HG02763 (cell line): ENCODE measurements around the gene CSNK2A2.

Experiments
- ATAC-seq: cut with Tn5 transposase; IDR thresholded peaks from one replicate; pipeline ENCODE4 v1.9.1; 2021; ENCODE audit warnings: mild to moderate bottlenecking, moderate library complexity; ENCODE audit not compliant: unreplicated experiment

The CSNK2A2 gene

DNA sequence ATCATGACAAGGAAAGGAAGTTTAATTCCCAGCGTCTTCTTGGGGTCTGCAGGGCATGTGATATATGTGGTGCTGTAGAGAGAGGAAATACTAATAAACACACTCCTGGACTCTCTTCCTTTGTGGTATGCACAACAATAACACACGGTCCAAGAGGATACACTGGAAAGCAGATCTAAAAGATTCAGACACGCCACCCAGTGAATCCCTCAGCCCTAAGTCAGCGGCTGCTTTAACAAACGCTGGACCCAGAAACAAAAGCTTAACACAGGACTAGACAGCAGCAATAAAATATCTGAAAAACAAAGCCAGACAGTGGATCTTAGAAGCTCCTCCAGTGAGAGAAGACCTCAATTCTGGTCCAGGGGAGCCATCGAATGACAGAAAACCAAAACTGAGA, 81.8 kb downstream of the CSNK2A2 start:
- no peak for ATAC-seq

DNA sequence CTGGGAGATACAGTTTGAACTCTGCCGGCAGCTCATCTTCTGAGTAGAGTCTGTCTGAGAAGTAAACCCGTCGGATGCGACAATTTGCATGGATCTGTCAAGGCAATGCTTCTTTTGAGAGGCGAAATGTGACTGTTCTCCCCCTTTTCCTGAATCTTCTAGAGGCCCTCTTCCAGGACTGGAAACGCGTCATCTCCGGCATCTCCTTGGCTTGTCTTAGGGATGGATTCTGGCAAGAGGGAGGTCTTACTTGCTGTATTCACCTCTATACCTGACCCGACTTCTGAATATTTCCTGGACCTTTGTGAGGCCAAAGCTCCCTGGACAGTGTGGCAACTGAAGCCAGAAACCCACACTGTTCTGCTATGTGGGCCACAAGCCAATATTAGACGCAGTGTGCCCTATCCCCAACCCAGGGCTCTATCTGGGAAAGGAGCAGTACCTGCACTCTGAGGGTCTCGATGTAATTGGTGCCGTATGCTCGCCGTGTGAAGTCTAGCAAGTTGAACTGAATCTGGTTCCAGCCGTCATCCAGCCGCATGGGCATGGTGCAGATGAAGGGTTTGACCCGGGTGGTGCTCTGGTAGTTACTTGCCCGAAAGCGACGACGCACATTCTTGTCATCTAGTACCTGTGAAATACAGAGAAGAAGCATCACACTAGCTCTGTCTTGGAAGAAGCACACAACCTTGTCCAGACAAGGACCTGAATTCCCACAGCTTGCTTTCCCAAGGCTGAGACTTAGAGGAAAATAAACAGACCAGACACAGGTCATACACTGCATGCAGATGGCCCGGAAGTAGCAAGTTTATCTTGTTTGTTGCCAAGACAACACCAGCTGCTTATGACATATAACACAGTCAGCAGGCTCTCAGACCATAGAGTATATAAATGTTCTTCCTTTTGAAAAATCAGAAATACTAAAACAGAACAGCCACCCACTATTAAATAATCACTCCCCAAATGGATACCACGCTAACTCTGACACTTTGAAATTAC, 82.8 kb downstream of the CSNK2A2 start:
- ATAC-seq: no peak

DNA sequence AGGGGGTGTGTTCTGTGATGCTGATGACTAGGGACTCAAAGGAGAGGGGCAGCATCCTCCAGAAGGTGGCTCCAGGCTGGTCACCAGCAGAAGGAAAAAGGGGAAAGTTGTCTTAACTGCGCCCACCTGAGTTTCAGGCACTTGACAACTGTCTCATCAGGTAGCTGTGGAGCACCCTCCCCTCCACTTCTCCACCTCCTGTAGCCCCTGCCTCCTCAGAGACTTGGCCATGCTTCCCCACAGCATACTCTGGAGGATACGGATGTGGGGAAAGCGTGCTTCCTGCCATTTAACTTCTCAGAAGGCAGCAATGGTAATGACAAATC, 86.6 kb downstream of the CSNK2A2 start:
- no peak for ATAC-seq

DNA sequence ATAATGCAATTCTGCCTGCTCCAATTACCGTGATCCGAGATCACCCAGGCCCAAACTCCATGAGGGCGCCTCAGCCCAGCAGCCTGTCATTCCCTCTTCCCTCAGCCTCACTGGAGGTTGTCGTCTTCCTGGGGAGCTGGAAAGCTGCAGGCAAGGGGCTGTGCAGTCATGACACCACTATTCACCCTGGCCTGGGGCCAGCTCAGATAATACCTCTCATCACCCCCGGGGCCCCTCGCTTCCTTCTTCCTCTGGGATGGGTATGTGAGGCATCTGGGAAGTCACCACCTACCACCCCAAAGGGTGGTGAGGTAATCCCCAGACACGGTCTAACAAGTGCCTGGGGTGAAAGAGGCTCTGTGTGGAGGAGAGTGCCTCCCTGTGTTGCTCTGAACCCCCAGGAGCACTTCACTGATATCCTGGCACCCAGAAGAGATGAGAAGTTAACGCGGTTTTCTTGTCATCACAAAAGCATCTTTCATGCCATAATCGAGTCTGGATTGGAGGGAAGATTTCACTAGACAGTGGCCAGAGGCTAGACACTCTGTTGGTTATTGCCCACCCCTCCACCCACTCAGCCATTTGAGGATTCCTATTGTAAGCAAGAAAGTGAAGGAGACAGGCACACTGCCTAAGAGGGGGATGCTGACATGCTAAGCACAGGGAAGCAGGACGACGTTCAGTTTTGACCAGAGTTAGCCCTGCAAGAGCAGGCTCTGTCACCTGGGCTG, 87.2 kb downstream of the CSNK2A2 start:
- ATAC-seq: no peak

DNA sequence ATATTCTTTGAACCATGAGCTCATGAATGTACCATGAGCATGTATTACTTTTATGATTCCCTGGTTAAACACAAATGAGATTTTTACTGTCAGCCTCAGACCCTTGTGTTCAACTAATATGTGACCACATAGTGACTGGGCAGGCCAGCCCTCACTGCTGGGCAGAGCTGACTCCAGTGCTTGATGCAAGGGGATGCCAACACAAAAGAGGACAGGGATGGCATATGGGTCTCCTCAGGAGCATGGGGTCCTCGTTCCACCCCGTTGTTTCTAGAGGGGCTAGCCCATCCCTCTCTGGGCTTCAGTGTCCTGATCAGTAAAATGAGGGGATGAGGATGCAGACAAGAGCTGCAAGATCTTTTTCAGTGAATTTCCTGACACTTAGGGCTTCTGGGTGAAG, 88.0 kb downstream of the CSNK2A2 start:
- ATAC-seq: no peak

DNA sequence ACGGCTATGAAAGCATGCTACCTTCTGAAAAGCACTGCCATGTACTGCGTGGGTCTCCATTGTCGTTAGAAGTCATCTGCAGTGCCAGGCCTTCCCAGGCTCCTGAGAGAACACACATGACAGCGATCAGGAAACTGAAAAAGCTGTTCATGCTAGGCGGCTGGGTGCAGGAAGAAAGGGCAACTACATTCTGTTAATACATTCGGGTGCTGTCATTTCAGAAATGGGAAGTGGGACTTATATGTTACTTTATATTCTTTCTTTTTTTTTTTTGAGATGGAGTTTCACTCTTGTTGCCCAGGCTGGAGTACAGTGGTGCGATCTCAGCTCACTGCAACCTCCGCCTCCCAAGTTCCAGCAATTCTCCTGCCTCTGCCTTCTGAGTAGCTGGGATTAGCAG, 88.6 kb downstream of the CSNK2A2 start:
- no peak for ATAC-seq
